ENCODE data around the gene ABCA2.

The ABCA2 gene

DNA sequence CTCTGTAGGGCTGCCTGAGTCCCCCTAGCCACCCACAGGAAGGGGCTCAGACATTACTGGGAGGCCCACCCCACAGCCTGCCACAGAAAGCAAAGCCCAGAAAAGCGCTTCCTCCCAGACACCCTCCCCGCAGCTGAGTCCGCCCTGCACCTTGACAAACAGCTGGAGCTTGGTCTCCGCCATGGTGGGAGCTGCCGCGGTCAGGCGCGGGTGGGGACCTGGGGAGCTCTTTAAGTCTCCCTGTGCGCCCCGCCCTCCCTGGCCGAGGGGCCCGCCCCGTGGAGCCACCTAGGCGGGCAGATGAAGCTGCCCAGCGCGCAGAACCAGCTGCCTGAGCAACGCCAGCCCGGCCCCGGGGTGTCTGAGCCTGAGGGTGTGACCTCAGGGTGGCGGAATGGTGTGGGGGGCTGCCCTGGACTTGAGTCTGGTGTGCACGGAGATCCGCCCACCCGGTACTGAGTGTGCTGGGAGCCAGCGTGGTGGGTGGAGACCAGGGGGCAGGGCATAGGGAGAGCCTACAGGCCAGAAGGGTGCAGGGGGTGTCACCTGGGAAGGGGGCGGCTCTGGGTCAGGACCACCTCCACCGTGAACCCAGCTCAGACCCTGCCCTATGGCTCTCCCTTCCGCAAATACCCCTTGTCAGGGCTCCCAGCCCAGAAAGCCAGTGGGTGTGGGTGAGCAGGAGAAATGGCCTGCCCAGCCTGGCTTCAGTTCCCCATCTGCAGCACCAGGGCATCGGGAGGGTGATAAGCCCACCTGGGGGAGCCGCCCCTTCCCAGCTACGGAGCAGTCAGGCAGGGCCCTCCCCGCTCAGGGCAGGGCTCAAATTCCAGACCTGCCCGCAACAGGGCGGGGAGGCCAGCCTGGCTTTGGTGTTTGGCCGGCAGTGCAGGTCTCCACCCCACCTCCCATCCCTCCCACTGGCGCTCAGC is 31.4 kb downstream of the ABCA2 start, which contains the start of gene CLIC3:
Gene CLIC3 (minus strand): TSS at position 208 of the 932 bp plus-strand sequence. CDS start 25 bp downstream, at position 183.
- peak; percentile 65 for DNase-seq

DNA sequence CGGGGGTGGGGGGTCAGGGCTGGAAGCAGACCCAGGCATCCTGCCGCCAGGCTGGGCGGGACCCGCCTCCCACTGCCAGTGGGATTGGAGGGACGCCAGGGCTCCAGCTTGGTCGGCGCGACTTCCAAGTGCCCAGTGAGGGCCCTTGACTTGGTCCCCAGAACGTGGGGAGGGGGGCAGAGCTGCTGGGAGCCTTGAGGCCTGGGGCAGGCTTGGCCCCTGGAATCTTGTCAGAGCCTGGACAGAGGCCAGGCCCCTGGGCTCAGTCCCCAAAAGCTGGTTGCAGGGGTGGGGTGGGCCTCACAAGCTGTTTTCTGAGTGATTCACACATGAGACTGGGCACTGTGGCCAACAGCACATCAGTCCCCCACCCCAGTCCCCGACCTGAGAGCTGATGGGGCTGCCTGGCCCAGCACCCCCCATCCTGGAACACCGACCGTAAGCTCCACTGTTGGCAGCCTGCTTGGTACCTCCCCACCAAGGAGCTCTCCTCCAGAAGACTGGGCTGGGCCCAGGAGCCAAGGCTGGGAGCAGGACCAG is 32.2 kb downstream of the ABCA2 start:
- DNase-seq, result peak; percentile 51

DNA sequence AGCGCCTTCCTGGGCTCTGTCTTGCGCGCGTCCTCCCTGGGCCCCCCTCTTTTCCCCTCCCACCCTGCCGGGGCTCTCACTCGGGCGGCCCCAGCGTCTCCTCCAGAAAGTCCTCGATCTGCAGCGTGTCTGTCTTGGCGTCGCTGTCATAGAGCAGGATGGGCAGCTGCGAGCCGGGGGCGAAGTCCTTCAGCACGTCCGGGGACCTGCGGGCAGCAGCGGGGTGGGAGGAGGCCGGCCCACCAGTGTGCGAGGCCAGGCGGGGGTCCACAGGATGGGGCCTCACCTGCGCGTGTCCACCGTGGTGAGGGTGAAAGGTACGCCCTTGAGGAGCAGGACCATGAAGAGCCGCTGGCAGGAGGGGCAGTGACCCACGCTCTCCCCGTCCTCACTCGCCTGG is 32.7 kb downstream of the ABCA2 start:
- no peak for DNase-seq

DNA sequence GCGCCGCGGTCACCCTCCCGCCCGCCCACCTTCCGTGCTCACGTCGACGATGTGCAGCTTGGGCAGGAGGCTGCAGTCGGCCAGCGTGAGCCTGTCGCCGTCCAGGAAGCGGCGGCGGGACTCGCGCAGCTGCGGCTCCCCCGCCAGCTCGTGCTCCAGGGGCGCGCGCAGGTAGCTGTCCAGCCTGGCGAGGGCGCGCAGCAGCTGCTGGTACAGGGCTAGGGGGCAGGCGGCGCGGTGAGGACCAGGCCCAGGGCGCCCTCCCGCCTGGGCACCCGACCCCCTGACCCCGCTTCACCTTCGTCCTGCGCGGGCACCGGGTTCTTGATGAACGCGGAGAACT is 33.2 kb downstream of the ABCA2 start:
- DNase-seq, result no peak

DNA sequence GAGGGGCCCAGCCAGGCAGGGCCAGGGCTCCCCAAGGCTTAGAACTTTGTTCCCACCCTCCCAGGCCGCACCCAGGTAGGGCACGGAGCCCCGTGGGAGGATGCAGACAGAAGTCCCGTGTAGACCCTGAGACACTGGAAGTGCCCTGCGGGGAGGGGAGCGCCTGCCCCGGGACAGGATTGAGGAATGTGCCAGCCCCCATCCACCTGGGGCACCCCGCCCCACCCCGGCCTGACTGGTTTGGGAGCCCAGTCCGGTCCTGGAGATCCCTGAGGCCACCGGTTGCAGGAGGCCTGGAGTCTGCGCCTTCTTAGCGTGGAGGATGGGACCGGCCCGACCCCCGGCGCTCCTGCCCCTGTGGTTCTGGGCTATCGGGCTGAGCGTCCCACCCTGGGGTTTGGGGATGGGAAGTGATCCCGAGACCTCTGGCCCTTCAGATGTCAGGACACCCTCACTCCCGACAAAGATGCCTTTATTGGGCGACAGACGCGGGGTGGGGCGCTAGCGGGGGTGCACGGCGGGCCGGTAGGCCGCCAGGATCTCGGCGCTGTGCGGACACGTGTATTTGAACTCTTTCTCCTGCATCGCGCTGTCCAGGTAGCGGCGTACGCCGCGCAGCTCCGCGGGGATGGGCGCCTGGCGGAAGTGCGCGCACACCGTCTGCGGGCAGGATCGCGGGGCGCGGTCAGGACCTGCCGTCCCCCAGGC is 33.7 kb downstream of the ABCA2 start:
- no peak for DNase-seq

DNA sequence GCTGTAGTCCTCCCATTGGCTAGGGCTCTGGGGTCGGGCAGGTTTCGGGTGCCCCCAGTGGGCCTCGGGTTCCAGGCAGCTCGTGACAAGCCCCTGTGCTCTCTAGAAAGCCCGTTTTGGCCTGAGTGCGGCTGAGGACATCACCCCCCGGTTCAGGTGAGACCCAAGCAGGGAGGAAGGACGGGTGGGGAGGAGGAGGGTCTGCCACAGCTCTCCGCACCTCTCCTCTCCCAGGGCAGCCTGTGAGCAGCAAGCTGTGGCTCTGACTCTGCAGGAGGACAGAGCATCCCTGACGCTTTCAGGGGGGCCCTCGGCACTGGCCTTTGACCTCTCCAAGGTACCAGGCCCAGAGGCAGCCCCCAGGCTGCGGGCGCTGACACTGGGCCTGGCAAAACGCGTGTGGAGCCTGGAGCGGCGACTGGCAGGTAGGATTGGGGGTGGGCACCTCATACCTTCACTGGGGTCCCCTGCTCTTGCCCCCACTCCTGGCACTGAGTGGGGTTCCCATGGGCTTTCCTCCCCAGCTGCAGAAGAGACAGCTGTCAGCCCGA is 35.1 kb downstream of the ABCA2 start:
- DNase-seq, result no peak

DNA sequence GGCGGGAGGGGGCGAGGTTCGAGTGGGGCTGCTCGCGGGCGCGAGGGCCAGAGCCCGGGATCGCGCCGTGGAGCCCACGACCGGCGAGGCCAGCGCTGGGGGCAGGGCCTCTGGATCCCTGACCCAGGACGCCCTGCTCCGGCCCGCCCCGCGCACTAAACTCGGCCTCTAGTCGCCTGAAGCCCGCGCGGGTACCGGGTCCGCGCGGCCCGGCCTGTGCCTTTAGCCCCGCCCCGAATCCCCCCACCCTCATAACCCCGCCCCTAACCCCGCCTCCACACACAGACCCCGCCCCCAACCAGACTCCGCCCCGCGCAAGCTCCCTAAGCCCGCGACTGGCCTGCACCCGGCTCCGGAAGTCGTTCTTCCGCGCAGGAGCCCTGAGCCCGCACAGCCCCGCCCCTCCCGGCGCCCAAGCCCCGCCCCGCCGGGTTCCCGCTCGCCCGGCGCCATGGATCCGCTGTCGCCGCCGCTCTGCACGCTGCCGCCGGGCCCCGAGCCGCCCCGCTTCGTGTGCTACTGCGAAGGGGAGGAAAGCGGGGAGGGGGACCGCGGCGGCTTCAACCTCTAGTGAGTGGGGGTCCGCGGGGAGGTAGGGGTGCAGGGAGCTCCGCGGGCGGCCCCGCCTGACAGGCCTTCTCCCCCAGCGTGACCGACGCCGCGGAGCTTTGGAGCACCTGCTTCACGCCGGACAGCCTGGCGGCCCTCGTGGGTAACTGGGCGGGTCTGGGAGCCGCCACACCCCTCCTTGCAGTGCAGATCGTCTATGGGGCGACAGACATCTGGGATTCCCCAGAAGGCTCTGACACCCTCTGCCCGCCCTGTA is 35.8 kb downstream of the ABCA2 start, which contains the start of gene PAXX:
Gene PAXX (plus strand): TSS at position 430 of the 826 bp plus-strand sequence. CDS start 22 bp downstream, at position 452.
- DNase-seq, result peak; percentile 96

DNA sequence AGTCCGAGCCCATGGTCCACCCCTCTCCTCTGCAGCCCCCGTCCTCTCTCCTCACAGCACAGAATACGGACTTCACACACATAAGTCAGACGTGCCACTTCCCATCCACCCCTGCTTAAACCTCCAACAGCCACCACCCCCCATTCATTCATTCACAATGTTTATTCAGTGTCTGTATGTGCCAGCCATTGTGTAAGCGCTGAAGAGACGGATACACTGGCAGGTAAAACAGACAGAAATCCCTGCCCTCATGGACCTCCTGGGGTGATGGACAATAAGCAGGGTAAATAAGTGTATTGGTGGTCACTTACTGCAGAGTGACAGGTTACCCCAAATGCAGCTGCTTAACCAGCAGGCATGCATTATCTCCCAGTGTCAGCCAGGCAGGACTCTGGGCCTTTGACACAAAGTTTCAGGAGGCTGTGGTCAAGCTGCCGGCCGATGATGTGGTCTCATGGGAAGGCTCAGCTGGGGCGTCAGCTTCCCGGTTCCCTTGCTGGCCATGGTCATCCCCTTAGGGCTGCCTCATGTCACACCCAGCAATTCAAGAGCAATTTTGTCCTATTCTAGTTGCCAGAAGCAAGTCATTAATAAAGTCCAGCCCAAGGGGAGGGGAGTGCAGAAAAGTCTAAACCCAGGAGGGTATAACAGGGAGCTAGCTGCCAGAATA is 37.7 kb downstream of the ABCA2 start:
- no peak for DNase-seq

DNA sequence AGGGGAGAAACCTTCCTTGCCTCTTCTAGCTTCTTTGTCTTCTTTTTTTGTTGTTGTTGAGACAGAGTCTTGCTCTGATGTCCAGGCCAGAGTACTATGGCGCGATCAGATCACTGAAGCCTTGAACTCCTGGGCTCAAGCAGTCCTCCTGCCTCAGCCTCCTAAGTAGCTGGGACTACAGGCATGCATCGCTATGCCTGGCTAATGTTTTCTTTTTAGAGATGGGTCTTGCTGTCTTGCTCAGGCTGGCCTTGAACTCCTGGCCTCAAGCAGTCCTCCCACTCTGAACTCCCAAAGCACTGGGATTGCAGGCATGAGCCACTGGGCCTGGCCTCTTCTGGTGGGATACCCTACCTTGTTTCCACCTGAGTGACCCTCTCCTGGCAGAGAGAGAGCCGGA is 39.2 kb downstream of the ABCA2 start:
- no peak for DNase-seq

DNA sequence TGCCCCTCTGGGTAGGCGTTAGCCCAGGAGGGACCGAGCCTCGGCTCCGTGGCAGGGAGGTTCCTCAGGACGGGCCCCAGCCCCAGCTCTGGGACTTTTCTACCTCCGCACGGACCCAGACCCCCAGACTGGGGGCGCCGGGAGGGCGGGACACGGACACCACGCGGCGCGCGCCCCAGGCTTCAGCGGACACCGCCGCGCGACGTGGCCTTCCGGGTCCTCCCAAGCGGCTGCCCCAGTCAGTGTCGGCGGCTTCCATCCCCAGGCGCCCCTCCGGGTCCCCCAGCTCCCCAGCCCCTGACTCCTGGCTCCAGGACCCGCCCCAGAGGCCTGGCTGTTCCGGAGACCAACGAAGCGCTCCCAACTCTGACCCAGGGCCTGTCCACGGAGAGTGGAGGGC is 42.2 kb downstream of the ABCA2 start:
- no peak for DNase-seq

DNA sequence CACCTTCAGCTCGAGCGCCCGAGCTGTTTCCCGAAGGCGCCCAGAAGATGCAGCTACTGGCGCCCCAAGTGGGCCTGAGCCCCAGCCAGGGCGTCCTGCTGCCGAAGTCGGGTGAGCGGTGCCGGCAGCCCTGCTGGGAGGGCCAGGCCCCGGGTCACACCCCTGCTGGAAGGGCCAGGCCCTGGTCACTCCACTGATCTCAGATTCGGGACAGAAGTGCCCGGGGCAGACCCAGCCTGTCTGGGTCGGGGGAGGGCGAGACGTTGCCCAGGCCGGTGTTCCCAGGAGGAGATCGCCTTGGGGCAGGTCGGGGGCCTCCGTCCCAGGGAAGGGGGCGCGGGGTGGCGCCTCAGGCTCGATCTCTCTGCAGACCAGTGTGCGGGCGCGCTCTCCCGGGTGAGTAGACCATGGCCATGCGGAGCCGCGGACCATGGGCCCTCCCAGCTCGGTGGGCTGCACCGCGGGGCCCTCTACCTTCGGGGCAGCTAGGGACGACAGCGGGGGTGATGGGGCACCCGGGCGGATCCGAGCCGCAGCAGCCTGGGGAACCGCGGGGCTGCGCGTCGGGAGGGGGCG is 42.9 kb downstream of the ABCA2 start:
- no peak for DNase-seq

DNA sequence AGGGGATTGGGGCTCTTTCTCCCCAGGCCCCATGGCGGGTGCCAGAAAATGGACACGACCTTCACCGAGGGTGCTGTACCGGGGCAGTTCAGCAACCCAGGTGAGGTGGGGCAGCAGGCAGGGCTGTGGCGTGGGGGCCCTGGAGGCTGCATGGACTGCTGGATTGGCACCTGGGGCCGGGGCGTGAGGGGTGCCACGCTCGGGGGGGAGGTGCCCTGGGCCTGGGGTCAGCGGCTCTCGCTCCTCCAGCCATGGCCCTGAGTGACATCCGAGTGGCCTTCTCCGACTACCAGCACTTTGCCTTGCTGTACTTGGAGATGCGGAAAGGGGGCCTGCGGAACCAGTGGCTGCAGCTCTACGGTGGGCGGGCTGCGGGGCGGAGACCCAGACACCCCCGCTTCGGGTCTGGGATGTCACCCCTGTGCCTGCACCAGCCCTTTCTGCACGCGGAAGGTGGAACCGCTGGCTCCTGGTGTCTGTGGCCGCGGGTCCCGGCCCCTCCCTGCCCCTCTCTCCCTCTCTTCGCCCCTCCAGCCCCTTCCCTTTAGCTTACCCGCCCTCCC is 43.5 kb downstream of the ABCA2 start:
- DNase-seq, result no peak

DNA sequence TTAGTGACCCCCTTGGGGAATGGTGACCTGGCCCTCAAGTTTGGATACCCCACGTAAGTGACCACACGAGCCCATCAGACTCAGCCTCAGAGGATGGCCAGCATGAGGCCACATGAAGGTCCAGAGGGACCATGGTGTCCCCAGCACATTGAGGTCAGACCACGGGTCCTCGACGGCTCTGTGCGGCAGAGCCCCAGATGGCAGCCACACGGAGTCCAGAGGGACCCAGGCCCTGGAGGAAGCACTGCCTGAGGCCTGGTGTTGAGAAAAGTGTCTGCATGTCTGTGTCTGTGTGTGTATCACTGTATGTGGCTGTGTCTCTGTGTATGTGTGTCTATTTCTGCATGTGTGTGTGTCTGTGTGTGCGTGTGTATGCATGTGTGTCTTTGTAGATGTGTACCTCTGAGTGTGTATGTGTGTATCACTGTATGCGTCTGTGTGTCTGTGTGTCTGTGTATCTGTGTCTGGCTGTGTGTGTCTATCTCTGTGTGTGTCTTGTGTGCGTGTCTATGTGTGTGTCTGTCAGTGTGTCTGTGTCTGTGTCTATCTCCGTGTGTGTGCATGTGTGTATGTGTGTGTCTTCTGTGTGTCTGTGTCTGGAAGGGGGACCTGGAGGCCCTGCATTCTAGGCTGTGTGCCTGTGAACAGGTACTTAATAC is 44.3 kb downstream of the ABCA2 start:
- no peak for DNase-seq

DNA sequence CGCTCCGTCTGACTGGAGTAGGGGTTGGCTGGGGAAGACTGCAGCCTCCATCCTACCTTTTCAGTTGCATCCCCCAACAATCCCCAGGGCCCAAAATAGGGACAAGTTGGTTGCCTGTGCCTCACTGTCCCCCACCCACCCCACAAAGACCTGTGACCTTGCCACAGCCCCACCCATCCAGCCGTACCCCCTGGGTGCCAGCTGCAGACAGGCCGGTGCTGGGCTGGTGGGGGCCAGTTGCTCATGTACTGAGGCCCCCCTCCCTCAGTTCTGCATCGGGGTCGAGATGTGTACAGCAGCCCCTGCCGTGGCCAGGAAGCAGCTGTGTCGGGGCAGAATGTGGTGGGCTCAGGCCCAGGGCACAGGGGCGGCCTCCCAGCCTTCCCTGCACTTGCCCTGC is 44.9 kb downstream of the ABCA2 start:
- no peak for DNase-seq

DNA sequence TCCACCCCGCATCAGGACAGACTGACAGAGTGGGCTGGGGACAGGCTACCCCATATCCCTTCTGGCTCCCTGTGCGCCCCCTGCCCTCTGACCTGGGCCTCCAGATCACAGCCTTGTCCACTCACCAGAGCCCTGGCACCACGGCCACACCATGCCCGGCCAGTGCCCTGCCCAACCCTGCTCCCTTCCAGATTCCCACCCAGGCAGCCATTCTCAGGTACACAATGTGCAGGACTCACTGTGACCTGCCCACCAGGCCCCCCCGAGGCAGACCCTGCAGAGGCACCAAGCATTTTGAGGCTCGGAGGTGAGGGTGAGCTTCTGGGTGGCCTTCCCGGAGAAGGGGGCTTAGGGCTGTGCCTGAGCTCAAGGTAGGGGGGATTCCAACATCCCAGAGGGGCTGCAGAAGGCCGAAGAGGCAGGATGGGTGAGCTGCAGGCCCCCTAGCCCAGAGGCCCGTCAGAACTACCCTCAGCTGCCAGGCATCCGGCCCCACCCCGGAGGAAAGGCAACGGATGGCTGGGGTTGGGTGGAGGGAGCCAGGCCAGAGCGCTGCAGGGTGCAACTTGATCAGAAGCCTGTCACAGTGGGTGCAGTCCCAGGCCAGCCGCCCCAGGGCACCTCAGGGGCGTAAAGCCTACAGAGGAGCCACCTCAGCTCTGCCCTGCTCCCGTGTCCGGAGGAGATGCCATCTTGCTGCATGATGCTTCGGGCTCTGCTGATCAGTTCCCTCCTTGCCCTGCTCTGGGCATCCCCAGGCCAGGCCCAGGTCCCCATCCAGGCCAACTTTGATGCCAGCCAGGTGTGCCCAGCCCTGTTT is 45.6 kb downstream of the ABCA2 start, which contains the start of gene LCNL1:
Gene LCNL1 (plus strand): TSS at position 762 of the 820 bp plus-strand sequence. CDS start 594 bp downstream, outside the sequence.
- DNase-seq, result no peak

DNA sequence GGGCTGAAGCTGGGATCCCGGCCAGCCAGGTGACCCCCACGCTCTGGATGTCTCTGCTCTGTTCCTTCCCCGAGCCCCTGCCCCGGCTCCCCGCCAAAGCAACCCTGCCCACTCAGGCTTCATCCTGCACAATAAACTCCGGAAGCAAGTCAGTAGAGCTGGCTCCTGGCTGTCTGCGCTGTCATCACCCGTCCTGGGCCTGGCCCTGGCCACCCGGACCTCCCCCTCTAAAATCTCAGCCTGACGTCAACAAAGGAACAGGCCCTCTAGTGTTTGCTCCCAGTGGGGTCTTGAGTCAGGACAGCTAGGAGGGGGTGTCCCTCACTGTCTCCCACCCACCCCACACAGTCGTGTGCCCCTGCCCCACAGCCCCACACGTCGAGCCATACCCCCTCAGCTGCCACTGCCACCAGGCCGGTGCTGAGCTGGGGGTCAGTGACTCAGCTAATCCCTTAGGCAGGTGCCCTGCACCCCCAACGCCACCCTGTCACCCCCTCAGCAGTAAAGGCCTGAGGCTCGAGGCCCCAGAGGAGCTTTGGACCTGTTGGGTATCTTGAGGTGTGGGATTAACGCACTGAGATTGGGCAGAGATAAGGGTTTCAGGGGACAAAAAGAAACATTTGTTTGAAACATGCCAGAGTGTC is 46.3 kb downstream of the ABCA2 start:
- no peak for DNase-seq

DNA sequence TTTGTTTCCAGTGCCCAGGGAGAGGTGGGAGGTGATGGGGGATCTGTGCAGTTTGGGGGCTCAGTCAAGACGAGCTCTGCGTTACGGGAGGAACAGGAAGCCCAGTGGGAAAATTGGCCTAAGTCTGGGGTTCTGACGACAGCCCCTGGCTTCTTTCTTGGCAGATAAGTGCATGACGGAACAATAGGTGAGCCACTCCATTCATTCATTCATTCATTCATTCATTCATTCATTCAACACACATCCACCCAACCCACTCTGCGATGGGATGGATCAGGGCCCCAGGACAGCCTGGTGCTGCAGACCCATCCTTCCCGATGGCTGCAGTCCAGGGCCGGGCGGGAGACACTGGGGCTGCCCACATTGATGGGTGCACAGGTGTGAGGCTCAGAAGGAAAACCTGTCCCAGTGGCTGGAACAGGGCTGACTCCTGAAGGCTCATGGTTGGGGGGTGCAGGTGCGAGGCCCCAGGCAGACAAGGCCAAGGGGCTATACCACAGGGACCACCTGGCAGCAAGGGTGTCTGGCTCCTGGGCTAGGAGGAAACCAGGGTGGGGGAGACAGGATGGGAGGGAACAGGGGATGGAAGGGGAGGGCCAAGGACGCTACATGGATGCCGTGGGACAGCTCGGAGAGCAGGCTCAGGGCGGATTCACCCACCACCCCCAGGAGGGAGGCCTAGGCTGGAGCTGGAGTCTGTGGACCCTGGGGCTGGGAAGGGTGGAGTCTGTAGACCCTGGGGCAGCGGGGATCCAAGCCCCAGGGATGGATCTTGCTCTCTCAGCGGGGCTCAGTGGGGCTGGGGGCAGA is 47.2 kb downstream of the ABCA2 start:
- no peak for DNase-seq
